Endothelial cell of umbilical vein (primary cell): ENCODE measurements around the gene NANOGP8.

Experiments used
- GATA2 ChIP-seq: IDR thresholded peaks from 2 replicates; pipeline ENCODE4 v1.7.0; 2011; ENCODE audit warnings: low read depth, mild to moderate bottlenecking, moderate library complexity, mixed read lengths, low read length; ENCODE audit not compliant: insufficient read length, insufficient read depth
- POLR2AphosphoS5 ChIP-seq: IDR thresholded peaks from 2 replicates; pipeline ENCODE4 v1.6.1; 2012; ENCODE audit warnings: low read depth, mild to moderate bottlenecking, control low read depth, low read length, moderate library complexity; ENCODE audit not compliant: insufficient read depth

DNA sequence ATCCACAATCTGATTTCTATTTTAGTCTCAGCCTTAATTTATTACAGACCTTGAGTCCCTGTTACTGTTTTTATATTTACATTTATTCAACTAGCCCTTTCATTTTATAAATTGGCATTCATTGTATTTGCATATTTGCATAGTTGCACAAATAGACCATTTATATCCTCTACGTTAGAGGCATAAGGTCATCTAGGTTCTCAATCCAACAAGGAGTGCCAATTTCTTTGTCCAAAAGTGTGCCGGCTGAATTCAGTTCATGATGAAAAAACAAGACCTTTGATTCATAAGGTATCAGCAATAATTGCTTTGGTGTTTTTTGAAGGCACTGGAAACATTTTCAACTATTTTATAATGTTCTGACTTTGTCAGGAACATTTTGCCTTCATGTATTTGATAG, 33.9 kb upstream of the NANOGP8 start:
- no peak for TF ChIP-seq POLR2AphosphoS5
- TF ChIP-seq GATA2: no peak
